ENCODE measurements around the gene OPA1.
"Not testable (repeated sequence)": the region's sequence is repeated elsewhere in the genome, so short reads cannot be mapped to it uniquely, and the experiment has no call there.

Gene OPA1

DNA sequence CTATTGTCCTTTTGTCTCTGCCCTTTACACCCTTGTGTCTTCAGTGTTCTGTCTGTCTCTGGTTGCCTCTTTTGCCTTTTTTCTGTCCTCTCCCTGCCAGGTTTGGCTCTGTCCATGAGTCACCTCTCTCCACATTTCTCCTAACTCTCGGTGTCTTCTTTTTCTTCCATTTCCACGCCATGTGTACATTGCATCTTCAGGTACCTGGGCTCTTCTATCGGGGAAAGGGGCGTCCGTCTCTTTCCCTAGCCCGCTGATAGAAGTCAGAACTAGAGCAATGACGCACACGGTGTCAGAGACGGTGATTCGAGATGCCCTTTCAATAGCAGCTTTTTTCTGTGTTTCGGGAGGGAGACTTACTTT is 641 bp downstream of the OPA1 start:
- peak; percentile 12 for DNase-seq

DNA sequence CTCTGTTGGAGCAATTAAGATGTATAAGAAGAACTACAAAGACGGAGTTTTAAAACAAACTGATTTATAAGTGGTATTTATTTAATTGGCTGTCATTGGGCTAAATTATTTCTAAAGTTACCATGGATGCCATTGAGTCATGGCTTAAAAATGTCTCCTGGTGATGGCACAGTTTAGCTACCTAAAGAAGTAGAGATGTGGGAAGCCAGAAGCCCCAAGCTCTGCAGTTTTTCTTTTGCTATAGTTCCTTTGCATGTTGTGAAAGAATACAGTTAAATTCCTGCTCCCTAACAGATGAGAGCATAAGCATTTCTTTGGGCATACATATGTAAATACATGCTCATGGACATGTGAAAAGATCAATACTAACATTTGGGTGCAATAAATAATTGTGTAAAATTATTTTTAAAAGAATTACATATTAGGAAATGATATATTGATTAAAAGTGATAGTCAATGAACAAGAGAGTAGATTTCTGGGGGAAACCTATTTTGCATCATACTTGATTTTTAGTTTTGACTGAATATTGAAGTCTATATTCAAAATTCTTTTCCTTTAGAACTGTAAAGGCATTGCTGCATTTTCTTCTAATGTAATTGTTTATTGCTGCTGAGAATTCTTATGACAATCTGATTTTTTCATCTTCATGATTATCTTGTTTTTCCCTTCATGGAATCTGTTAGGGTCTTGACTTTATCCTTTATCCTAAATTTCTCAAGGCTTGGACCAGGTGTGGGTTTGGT is 2.1 kb downstream of the OPA1 start:
- peak; percentile 26 for DNase-seq

DNA sequence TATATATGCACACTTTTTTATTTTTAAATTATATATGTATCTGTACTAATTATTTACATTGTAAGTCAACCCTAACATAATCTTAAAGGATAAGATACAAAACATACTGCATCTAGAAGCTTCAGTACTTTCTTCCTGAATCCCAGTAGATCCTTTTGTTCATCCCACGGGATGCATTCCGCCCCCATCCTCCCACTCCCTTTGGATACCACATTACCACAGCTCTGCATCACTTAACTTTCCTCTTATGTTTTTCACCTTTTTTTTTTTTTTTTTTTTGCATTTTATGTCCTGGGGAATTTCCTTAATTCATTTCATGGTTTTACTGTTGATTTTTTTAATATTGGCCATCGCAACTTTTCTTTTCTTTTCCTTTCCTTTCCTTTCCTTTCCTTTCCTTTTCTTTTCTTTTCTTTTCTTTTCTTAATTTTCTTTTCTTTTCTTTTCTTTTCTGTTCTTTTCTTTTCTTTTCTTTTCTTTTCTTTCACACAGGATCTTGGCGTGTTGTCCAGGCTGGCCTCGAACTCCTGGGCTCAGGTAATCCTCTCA is 3.0 kb downstream of the OPA1 start:
- DNase-seq: no peak

DNA sequence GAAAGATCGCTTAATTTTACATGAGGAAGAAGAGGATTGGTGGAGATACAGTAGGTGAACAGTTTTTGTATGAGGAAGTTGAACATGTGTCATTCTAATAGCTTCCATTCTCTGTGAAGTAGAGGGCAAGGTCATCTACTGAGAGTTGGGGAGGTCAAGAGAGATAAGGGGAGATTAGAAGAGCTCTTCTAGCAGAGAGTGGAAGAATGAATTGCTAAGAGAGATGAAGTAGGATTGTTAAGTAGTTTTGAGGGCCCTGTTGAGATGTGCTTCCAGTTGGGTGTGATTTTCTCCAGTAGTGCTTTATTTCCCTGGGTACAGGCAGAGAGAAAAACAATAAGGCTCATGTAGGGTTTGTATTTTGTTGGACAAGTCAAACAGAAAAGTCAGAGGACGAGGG is 5.2 kb downstream of the OPA1 start:
- DNase-seq: no peak

DNA sequence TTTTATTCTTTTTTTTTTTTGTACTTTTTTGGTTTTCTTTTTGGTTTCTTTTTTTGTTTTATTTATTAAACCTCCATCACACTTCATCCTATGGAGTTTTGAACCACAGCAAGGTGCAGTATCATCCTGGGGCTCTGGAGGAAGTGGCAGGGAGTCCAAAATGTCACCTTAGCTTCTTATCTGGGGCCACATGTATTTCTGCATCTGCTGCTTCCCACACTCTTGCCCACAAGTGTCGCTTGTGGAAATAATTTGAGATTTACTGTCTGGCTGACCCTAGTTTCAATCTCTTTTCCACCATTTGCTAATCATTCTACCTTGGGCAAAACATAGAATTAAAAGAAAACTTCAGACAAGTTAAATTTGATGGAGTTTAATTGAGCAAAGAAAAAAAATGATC is 6.4 kb downstream of the OPA1 start:
- DNase-seq: no peak

DNA sequence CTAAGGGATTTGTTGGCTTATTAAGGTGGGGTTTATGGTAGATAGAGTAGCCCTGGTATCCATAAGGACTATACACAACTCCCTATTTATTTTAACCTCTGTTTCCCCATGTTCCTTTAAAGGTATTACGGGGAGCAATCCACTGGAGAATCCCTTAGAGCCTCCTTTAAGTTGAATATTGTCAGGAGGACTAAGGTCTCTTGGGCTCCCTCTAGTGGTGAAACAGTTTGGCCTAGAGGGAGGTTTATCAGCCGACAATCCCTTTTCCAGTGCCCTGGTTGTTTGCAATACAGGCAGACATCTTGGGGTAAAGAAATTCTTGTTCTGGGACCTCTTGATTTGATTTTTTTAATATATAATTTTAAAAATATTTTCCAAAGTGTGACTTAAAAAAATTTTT is 12.9 kb downstream of the OPA1 start:
- DNase-seq: peak; percentile 5

DNA sequence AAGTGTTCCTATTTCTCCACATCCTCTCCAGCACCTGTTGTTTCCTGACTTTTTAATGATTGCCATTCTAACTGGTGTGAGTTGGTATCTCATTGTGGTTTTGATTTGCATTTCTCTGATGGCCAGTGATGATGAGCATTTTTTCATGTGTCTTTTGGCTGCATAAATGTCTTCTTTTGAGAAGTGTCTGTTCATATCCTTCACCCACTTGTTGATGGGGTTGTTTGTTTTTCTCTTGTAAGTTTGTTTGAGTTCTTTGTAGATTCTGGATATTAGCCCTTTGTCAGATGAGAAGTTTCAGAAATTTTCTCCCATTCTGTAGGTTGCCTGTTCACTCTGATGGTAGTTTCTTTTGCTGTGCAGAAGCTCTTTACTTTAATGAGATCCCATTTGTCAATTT is 13.9 kb downstream of the OPA1 start:
- not testable (repeated sequence) for DNase-seq

DNA sequence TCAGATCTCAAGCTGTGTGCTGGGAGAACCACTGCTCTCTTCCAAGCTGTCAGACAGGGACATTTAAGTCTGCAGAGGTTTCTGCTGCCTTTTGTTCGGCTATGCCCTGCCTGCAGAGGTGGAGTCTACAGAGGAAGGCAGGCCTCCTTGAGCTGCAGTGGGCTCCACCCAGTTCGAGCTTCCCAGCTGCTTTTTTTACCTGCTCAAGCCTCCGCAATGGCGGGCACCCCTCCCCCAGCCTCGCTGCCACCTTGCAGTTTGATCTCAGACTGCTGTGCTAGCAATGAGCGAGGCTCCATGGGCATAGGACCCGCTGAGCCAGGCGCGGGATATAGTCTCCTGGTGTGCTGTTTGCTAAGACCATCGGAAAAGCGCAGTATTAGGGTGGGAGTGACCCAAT is 17.5 kb downstream of the OPA1 start:
- not testable (repeated sequence) for DNase-seq

DNA sequence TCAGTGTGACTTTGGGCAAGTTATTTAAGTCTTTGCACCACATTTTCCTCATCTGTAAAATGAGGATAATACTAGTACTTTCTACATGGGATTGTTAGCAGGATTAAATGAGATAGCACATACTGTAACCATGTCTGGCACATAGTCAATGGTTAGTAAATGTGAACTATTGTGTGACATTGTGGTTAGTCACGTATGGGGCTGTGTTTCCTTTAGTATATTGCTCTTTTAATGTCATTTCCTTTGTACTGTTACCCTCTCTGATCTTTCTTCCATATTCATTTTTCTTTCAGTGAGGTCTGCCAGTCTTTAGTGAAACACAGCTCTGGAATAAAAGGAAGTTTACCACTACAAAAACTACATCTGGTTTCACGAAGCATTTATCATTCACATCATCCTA is 21.4 kb downstream of the OPA1 start:
- DNase-seq: no peak

DNA sequence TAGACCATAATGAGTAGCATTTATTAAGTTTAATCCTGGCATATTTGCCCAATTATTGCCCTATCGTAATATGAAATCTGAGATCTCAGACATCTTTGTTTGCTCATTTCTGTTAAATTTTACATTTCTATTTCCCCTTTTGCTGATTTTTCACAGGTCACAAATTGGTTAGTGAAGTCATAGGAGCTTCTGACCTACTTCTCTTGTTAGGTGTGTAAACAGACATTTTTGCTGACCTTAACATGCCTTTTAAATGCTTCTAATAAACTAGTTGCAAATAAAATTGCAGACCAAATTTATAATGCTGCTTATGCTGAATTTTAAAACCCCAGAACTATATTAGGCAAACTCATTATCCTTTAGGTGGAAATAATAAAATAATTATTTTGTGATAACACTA is 24.6 kb downstream of the OPA1 start:
- DNase-seq: no peak

DNA sequence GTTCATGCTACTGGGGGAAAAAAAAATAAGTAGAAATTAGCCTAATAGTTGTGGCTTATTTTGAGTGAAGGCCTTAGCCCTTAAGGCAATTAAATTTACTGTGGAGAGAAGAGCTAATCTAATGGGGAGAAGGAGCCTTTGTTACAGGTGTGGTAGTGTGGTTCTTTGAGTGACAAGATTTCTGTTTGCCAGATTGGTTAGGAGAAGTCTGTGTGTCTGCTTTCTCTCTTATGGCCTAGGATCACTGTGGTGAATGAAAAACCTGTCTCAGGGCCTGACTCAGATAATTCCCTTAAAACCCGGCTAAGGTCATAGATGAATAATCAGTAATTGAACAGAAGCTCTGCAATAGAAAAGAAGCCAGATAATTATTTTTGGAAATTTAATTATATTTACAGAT is 27.0 kb downstream of the OPA1 start:
- no peak for DNase-seq

DNA sequence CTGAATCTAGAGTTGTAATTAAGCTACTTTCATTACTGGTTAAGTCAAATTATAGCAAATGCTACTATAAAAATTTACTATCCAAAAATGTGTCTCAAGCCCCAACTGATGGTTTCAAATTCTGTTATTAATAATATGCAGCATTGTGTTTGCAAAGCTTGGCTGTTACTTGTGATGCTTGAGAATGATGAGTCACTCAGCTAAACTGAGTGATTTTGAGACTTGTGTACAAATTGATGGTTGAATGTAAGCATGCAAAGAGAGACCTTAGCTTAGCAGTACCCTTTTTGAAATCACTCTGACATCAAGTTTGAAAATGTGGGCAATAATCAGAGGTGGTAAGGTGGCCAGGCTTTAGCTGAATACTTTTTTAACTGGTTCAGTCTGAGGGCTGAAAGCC is 27.6 kb downstream of the OPA1 start:
- DNase-seq: no peak

DNA sequence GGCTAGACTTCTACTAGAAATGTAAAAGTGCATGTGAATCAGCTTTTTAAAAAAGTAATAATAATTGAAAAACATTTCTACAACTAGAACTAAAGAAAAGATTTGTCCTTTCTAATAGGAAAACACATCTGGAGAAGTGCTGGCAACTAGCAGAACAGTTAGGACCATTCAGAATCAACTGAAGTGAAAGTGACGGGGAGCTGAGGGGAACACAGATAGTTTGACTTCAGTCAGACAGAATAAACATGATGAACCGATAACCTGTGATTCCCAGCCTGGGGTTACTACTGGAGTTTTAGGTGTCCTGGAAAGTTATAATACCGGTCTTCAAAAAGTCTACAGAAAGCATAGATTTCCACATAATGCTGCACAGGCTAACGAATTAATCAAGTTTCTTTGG is 28.1 kb downstream of the OPA1 start:
- no peak for DNase-seq

DNA sequence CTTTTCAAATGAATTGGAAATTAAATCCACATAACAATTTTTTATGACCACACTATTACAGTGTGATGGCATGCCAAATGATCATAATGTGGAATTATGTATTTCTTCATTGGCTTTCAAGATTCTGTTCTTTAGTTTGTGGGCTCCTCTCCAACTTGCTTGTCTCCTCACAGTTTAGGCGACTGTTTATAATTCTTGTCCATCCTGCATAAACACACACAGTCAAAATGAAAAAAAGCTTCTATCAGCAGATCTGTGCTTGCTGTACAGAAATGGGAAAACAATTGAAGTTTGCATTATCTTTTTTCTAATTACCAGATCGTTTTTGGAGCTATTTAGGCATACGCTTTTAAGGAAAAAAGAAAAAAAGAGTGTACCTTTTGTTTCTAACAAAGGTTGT is 37.0 kb downstream of the OPA1 start:
- no peak for DNase-seq

DNA sequence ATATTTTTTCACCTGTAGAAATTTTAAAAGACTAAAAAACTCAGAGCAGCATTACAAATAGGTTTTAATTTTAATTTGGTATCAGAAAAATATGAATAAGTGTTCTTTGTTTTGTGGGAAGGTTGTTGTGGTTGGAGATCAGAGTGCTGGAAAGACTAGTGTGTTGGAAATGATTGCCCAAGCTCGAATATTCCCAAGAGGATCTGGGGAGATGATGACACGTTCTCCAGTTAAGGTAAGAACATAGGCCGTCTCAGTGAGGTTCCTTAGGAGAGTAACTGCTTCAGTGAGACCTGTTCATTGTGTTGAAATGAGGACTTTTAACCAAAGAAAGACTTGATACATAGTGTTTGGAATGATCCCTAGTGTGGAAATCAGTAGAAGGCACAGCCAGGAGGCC is 44.8 kb downstream of the OPA1 start:
- no peak for DNase-seq

DNA sequence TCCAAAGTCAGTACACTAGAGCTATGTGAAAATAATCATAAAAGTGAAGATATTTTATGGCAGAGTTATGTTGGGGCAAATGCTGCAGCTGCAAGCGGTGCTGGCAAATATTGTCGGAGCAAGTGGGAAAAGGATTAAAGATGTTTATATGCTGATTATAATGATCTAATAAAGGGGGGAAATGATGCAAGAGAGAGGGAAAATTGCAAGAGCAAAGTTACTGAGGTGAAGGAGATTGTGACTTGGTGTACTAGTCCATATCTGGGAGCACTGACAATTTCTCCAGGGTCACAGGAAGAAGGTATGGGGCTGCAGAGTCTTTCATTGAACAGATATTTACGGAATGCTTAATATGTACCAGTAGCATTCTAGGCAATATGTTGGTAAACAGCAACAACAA is 45.8 kb downstream of the OPA1 start:
- DNase-seq: no peak

DNA sequence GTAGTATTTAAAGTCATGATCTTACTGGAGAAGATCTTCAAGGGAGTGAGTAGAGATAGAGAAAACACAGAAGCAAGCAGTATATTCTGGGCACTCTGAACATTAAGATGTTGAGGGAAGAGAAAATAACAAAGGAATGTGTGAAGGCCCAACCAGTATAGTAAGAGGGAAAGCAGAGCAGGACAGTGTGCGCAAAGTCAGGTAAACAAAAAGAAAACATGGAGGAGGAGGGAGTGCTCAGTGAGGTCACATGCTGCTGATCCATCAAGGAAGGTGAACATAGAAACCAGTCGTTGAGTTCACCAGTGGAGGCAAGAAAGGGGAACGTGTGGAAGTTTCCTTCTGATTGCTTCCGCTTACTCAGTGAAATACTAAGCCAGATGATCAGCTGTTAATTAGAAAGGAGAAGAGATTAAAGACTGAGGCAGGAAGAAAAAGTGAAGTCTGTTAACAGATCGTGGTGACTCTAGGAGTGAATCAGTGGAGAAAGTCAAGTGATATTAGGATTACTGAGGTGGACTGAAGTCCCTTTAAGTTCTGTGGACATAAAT is 47.2 kb downstream of the OPA1 start:
- DNase-seq: no peak

DNA sequence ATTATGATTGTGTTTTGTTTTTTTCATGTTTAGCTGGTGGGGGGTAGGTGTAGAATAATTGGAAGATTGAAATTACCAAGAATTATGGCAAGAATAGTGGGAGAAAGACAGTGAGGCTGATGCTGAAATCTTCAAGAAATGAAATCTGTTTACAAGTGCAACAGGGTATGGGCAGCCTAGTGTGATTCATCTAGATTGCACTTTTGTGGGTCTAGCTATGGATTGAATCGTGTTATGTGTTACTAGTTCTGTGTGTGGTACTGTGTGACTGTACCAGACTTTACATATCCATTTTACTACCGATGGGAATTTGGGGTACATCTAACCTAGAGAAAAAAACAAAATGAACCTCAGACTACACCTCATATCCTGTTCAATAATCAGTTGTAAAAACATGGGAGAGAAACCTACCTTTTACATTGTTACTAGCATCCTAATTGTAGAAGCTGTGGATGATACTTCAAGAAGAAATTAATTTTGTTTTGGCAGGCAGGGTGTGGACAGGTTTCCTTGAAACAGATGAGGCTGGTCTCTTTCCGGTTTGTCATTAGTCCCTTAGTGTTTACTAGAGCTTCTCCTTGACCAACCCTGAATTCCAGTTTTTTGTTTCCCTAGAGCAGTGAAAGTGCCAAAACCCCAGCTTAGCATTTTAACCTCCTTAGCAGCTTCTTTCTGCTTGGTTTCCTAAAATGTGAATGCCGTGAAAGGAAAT is 47.9 kb downstream of the OPA1 start:
- DNase-seq: no peak

DNA sequence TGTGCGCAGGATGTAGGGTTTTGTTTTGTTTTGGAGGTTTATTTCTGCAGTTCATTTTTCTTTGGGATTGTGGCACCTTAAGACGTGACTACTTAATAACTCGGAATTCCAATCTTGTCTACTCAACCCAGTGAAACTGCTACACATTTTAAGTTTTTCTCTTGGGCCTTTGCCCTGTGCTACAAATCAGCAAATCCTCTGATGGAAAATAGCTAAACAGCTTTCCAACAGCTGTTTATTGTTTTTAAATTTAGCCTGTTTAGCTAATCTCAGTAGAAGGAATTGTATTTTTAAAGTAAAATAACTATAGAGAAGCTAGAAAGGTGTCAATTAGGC is 48.4 kb downstream of the OPA1 start:
- no peak for DNase-seq

DNA sequence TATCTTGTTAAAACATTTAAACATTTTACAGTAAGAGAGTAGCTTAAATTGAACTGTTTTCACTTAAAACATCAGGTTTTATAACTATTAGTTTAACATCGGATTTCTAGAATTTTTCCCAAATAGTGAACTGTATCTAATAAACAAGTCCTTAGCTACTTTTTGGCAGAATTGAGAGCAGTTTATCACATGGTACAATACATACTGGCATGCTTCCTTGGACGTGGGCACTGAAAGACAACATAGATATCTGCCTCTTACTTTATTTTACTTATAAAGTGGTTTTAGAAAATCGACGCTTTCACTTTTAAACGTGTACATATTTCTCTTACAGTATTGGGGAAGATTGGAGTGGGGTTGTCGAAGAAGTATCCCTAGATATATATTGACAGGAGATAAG is 52.8 kb downstream of the OPA1 start:
- DNase-seq: no peak

DNA sequence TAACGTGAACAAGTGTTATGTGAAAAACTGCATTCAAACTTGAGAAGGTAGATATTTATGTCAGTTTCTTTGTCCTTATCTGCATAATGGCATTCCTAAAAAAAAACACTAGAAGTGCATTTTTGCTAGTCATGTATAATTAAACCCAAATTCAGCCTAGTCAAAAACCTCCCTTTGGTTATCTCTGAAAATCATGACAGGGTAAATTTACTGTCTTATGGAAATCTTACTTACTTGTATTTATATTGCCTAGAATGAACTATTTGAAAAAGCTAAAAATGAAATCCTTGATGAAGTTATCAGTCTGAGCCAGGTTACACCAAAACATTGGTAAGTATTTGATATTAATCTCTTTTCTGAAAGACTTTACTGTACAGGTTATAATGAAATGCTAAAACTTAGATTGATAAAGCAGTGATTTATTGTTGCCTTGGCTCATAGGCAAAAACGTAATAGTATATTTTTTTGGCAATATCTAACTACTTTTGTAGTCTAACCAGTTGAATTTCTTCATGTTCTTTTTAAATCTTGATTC is 55.6 kb downstream of the OPA1 start:
- no peak for DNase-seq

DNA sequence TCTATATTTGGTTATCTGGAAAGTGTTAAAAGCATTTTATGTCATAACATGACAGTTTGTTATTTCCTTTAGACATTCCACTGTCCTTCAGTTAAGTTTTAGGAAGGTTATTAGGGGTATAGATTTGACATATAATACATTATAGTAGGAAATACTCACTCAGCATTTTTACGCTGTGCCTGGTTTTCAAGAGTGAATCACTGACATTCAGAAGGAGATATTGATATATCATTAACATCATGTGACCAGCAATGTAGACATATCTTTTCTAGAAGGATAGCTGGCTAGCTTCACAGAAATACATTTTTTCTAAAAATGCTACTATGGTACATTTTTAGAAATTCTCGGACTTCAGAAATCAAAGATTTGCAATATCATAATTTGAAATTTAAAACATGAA is 57.6 kb downstream of the OPA1 start:
- DNase-seq: no peak

DNA sequence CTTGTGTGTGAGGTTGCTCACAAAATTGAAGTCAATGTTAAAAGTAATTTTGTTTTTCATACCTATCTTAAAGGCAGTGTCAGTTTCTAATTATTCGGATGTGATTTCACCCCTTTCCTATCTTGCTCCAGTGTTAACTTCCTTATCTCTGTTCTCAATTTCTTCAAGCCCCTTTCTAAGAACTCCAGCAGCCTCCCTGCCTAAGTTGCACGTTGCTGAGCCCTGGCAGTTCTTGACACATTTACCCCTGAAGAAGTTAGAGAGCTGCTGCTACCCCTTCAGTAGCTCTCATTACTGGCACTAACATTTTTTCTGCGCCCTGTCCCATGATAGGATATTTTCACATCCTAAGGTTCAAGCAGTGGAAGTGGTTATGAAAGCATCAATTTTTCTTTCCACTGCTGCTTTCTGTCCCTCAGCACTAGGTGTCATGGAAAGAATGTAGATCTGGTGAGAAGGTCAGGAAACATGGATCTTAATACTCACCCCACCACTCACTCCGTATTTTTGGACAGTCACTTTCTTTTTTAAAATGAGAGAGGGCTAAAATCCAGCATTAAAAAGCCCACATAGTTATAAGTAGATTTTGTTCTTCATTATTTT is 62.9 kb downstream of the OPA1 start:
- no peak for DNase-seq

DNA sequence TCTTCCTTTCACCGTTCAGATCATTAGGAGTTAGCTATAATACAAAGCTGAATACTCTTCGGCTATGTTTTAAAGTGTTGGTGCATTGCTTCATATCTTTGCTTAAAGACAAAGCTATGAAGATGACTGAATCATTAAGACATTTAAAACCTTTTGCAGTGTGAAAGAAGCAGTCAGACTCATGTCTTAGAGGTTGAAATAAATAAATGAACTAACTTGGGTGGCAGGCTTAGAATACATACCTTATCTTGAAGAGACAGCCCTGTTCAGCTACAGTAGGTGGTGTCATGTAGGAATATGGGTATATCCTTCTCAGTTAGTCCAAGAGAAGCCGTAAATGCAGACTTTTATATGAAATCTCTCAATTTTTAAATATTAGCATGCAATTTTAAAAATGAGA is 63.4 kb downstream of the OPA1 start:
- DNase-seq: no peak
